Activated B cell treated with CpG ODN at 0.5 μM for 24 hours (primary cell): ENCODE results near the gene PCSK5. TPM values are rescaled to one million over a fixed set of nuclear protein-coding genes. Genes with fewer than 3 reads are reported as not detected.

Source experiments
- ATAC-seq: fragments of 200-7000 bp; cut with Tn5 transposase; one replicate; pipeline ENCODE4 v1.10.0; 2021; ENCODE audit warnings: low read depth, mild to moderate bottlenecking, moderate library complexity
- CTCF ChIA-PET: fragments of 350-600 bp; sonication (Branson Sonifier 250); formaldehyde crosslinking; loops from one replicate; lab custom pipeline; 2021; ENCODE audit warnings: antibody characterized with exemption; lab: Charles Lee
- POLR2A ChIA-PET: fragments of 350-600 bp; sonication (Branson Sonifier 250); formaldehyde crosslinking; loops from one replicate; lab custom pipeline; 2021; ENCODE audit warnings: antibody characterized with exemption; lab: Charles Lee
- DNase-seq: peaks from one replicate; pipeline ENCODE4 v3.0.0; 2022
- H3K27ac Mint-ChIP-seq: one replicate; pipeline ENCODE4 v1.8.0; 2020; ENCODE audit warnings: mixed read lengths
- H3K27me3 Mint-ChIP-seq: one replicate; pipeline ENCODE4 v1.8.0; 2021; ENCODE audit warnings: mixed read lengths
- H3K36me3 Mint-ChIP-seq: one replicate; pipeline ENCODE4 v1.8.0; 2021; ENCODE audit warnings: low read depth, mixed read lengths
- H3K4me1 Mint-ChIP-seq: one replicate; pipeline ENCODE4 v1.8.0; 2021; ENCODE audit warnings: mixed read lengths
- H3K4me3 Mint-ChIP-seq: one replicate; pipeline ENCODE4 v1.8.0; 2020; ENCODE audit warnings: mild to moderate bottlenecking, mixed read lengths
- H3K9me3 Mint-ChIP-seq: one replicate; pipeline ENCODE4 v1.8.0; 2020; ENCODE audit warnings: mixed read lengths
- intact Hi-C: fragments of 100-400 bp; cut with micrococcal nuclease; formaldehyde crosslinking; loops from one replicate; pipeline ENCODE4 v1.15.1; 2024
- total RNA-seq: library from RNA; stranded (reverse); gene quantifications from 2 replicates; pipeline ENCODE4 v1.2.3, GENCODE V29; 2022
- TF ChIP-seq, protein P1 (sequence below): fragments of 200-600 bp; IDR thresholded peaks from one replicate; pipeline ENCODE4 v1.8.0; 2022; ENCODE audit warnings: antibody characterized with exemption, mild to moderate bottlenecking

PCSK5 gene
- total RNA-seq, 1 donor from 2014 or later = not detected

DNA sequence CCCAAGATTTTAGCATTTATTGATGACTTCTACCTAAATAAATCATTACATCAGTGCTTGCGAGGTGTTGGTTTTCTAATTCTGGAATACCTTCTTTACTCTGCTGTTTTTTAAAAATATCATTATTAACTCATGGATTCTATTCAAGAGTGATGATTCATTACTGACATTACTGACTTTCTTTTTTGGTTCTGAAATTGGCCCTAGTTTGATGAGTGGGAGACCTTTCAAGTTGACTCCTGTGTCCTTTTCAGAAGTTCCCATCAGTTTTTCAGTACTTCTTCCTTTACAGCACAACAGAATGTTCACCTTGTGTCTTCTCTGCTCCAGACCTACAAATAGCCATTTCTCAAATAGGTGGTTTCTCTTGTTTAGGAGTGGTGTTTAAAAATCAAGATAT, 114.1 kb downstream of the PCSK5 start:
- no peak overlapping the region for H3K4me3 Mint-ChIP-seq

DNA sequence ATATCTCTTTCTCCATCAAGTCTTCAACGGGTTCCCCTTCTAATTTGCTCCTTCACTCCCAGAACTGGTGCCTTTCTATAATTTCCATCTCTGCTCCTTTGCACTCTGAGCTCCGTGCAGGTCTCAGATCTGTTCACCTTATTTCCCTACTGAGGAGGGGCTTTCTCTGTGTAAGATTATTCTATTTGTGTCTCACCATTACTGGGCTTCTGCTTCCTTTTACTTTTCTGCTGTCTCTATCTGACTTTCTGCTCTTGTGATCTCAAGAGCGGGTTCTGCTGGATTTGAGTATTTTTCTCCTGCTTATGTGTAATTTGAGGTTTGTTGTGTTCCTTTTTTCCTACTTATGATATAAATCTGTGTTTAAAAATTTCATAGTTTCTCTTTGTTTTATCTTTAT, 117.5 kb downstream of the PCSK5 start:
- ATAC-seq = no peak
- Mint-ChIP-seq H3K4me1 (no peaks in the 10 kb centered on the region), H3K9me3 (no peaks in the 10 kb centered on the region), H3K36me3 (no peaks in the 10 kb centered on the region), H3K27me3 (no peaks in the 10 kb centered on the region), H3K27ac (no peak overlapping the region), H3K4me3 (no peak overlapping the region)
- no peak for DNase-seq
- intact Hi-C loops = no loop called here
- POLR2A ChIA-PET = no interaction called here
- CTCF ChIA-PET = no interaction called here
- TF ChIP-seq, protein P1, sequence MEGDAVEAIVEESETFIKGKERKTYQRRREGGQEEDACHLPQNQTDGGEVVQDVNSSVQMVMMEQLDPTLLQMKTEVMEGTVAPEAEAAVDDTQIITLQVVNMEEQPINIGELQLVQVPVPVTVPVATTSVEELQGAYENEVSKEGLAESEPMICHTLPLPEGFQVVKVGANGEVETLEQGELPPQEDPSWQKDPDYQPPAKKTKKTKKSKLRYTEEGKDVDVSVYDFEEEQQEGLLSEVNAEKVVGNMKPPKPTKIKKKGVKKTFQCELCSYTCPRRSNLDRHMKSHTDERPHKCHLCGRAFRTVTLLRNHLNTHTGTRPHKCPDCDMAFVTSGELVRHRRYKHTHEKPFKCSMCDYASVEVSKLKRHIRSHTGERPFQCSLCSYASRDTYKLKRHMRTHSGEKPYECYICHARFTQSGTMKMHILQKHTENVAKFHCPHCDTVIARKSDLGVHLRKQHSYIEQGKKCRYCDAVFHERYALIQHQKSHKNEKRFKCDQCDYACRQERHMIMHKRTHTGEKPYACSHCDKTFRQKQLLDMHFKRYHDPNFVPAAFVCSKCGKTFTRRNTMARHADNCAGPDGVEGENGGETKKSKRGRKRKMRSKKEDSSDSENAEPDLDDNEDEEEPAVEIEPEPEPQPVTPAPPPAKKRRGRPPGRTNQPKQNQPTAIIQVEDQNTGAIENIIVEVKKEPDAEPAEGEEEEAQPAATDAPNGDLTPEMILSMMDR = no peak

More for the DNA sequence above, 114.1 kb downstream of the PCSK5 start:
- intact Hi-C loops = no loop called here
- ATAC-seq (no peak), DNase-seq (no peak)
- no peaks in the 10 kb centered on the region for H3K4me1 Mint-ChIP-seq
- TF ChIP-seq, protein P1 = no peak
- no peaks in the 10 kb centered on the region for H3K27me3 Mint-ChIP-seq
- no peaks in the 10 kb centered on the region for H3K36me3 Mint-ChIP-seq
- ChIA-PET CTCF (no interaction called here), POLR2A (no interaction called here)
- no peak overlapping the region for H3K27ac Mint-ChIP-seq
- no peaks in the 10 kb centered on the region for H3K9me3 Mint-ChIP-seq

DNA sequence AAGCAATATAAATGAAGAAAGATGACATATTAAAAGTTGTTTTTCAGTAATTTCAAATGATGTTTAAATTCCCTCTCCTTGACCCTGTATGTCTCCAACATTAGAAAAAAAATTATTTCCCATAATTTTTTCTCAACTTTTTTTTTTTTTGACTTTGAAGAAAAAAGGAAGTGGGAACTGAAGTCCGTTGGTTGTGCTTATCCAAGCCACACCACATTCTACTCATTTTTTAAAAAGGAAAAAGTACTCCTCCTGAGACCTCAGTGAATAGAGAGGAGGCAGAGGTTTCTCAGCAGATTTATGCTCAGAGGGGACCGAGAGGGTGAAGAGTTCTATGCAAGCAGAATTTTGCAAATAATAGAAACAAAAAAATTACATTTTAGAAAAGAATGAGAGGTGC, 123.3 kb downstream of the PCSK5 start:
- H3K27ac Mint-ChIP-seq = no peak overlapping the region
- H3K36me3 Mint-ChIP-seq = no peaks in the 10 kb centered on the region
- no peaks in the 10 kb centered on the region for H3K4me1 Mint-ChIP-seq
- TF ChIP-seq, protein P1 = no peak
- H3K9me3 Mint-ChIP-seq = no peaks in the 10 kb centered on the region
- ATAC-seq (no peak), DNase-seq (no peak)
- no peak overlapping the region for H3K4me3 Mint-ChIP-seq
- no peaks in the 10 kb centered on the region for H3K27me3 Mint-ChIP-seq
- ChIA-PET CTCF (no interaction called here), POLR2A (no interaction called here)
- intact Hi-C loops = no loop called here

DNA sequence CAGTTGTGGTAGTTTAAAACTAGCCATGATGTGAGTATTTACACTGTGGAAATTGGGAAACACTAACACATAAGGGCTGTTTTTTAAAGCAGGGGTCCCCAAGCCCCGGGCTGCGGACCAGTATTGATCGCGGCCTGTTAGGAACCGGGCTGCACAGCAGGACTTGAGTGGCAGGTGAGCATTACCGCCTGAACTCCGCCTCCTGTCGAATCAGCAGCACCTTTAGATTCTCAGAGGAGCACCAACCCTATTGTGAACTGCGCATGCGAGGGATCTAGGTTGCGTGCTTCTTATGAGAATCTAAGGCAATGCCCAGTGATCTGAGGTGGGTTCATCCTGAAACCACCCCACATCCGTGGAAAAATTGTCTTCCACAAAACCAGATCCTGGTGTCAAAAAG, 127.8 kb downstream of the PCSK5 start:
- no peaks in the 10 kb centered on the region for H3K4me1 Mint-ChIP-seq
- no peak overlapping the region for H3K4me3 Mint-ChIP-seq
- TF ChIP-seq, protein P1 = no peak
- H3K27ac Mint-ChIP-seq = no peak overlapping the region
- CTCF ChIA-PET = no interaction called here
- DNase-seq (no peak), ATAC-seq (no peak)
- no peaks in the 10 kb centered on the region for H3K36me3 Mint-ChIP-seq
- H3K27me3 Mint-ChIP-seq = no peaks in the 10 kb centered on the region
- intact Hi-C loops = no loop called here
- H3K9me3 Mint-ChIP-seq = no peaks in the 10 kb centered on the region
- POLR2A ChIA-PET = no interaction called here

DNA sequence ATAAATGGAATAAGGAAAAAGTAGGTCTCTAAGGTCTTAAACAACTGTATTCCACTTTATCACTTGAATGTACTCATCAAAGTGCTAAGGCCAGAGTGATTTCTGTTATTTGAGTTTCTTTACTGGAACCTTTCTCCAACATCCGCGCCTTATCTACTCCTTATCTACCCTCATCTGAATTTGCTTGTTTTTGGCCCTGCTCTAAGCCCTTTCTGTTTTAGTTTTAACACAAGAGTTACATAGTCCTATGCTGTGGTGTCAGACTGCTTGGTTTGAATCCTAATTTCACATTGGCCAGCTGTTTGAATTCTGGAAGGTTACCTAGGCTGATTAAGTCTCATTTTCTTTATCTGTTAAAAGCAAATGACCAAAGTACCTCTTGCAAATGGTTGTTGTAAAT, 128.3 kb downstream of the PCSK5 start:
- DNase-seq = no peak
- Mint-ChIP-seq H3K4me1 (no peaks in the 10 kb centered on the region), H3K9me3 (no peaks in the 10 kb centered on the region), H3K27ac (no peak overlapping the region), H3K27me3 (no peaks in the 10 kb centered on the region), H3K4me3 (no peak overlapping the region), H3K36me3 (no peaks in the 10 kb centered on the region)
- ChIA-PET CTCF (no interaction called here), POLR2A (no interaction called here)
- ATAC-seq = no peak
- TF ChIP-seq, protein P1 = no peak
- intact Hi-C loops = no loop called here
